GM12878 (cell line): ENCODE data around the gene TBC1D19. TPM values are rescaled to one million over a fixed set of nuclear protein-coding genes. Genes with fewer than 3 reads are reported as not detected.

Experiments
- ATAC-seq: fragments of 200-7000 bp; cut with Tn5 transposase; 3 replicates; pipeline ENCODE4 v1.9.1; 2020; ENCODE audit warnings: mild to moderate bottlenecking, moderate library complexity
- BruUV-seq: library from RNA; stranded (reverse); fragments of 400-500 nt; replicated peaks from 2 replicates; lab custom pipeline; 2021; lab: Mats Ljungman, UMichigan
- CTCF ChIA-PET: fragments of 300-600 bp; sonication (Branson Sonifier 250); formaldehyde crosslinking; extraction: SDS; loops from one replicate; lab custom pipeline; 2021; ENCODE audit warnings: inconsistent platforms; lab: Yijun Ruan, JAX
- POLR2A ChIA-PET: fragments of 350-600 bp; formaldehyde crosslinking; extraction: SDS; loops from one replicate; lab custom pipeline; 2021; ENCODE audit warnings: inconsistent platforms; lab: Charles Lee
- RAD21 ChIA-PET: fragments of 300-600 bp; sonication (Branson Sonifier 250); formaldehyde crosslinking; loops from one replicate; lab custom pipeline; 2023; ENCODE audit warnings: antibody characterized with exemption; ENCODE audit not compliant: unreplicated experiment; lab: Charles Lee
- SMC1A ChIA-PET: fragments of 300-600 bp; sonication (Branson Sonifier 250); formaldehyde crosslinking; loops from one replicate; lab custom pipeline; 2023; ENCODE audit not compliant: unreplicated experiment, uncharacterized antibody; lab: Charles Lee
- DNase-seq: peaks from one replicate; pipeline ENCODE4 v3.0.0-alpha.2; 2011; ENCODE audit warnings: low read depth, low spot score
- FAIRE-seq: peaks from 3 replicates; lab custom pipeline; 2011; peaks lifted over from hg19 to GRCh38; lab: Jason Lieb, UNC
- H2AFZ ChIP-seq: 2 replicates; pipeline ENCODE4 v1.6.0; 2011; ENCODE audit warnings: low read depth, low read length, control low read depth; ENCODE audit not compliant: control insufficient read depth
- H3K27ac ChIP-seq: 2 replicates; pipeline ENCODE4 v1.5.1; 2011; ENCODE audit warnings: control low read depth; ENCODE audit not compliant: control insufficient read depth, insufficient read depth
- H3K27me3 ChIP-seq, 2 experiments: replicated peaks in 1 of 2; 2 replicates each; pipeline versions ENCODE4 v1.6.0 to v1.6.1; 2011; ENCODE audit warnings: low read length in 1 of 2; ENCODE audit not compliant: control insufficient read depth in 2 of 2, insufficient read depth in 2 of 2
- H3K36me3 ChIP-seq, 2 experiments: 2 replicates each; pipeline ENCODE4 v1.5.1; 2011; ENCODE audit warnings: low read length in 1 of 2; ENCODE audit not compliant: control insufficient read depth in 2 of 2, insufficient read depth in 2 of 2
- H3K4me1 ChIP-seq: 2 replicates; pipeline ENCODE4 v1.6.1; 2011; ENCODE audit warnings: mild to moderate bottlenecking, low read length, moderate library complexity, mixed read lengths; ENCODE audit not compliant: control insufficient read depth, insufficient read depth
- H3K4me2 ChIP-seq: 2 replicates; pipeline ENCODE4 v1.6.0; 2011; ENCODE audit warnings: control low read depth; ENCODE audit not compliant: control insufficient read depth, insufficient read depth
- H3K4me3 ChIP-seq: fragments of 200-600 bp; sonication (generic); 2 replicates; pipeline ENCODE4 v1.5.1; 2016
- H3K79me2 ChIP-seq: 2 replicates; pipeline ENCODE4 v1.6.0; 2011; ENCODE audit warnings: low read length; ENCODE audit not compliant: control insufficient read depth, insufficient read depth
- H3K9ac ChIP-seq: 2 replicates; pipeline ENCODE4 v1.8.0; 2011; ENCODE audit warnings: low read length, control low read depth, mixed read lengths; ENCODE audit not compliant: control insufficient read depth, insufficient read depth
- H3K9me3 ChIP-seq: replicated peaks from 3 replicates; pipeline ENCODE4 v1.5.1; 2011; ENCODE audit warnings: mild to moderate bottlenecking, low read length; ENCODE audit not compliant: control insufficient read depth, insufficient read depth
- H4K20me1 ChIP-seq: 2 replicates; pipeline ENCODE4 v1.6.0; 2011; ENCODE audit not compliant: control insufficient read depth, insufficient read depth
- ATF3 ChIP-seq: IDR thresholded peaks from 2 replicates; pipeline ENCODE4 v1.6.1; 2011; ENCODE audit warnings: low read depth, mild to moderate bottlenecking, low read length, moderate library complexity, borderline replicate concordance; ENCODE audit errors: extremely low read depth
- ATF7 ChIP-seq: fragments of 450-650 bp; IDR thresholded peaks from 2 replicates; pipeline ENCODE4 v1.6.1; 2016; ENCODE audit warnings: low read depth, mild to moderate bottlenecking
- CHD1 ChIP-seq: IDR thresholded peaks from 2 replicates; pipeline ENCODE4 v1.6.1; 2012; ENCODE audit warnings: low read depth, low read length, improper control_type of control experiment
- CHD4 ChIP-seq: fragments of 200-600 bp; sonication (generic); IDR thresholded peaks from 2 replicates; pipeline ENCODE4 v1.6.1; 2016; ENCODE audit warnings: mild to moderate bottlenecking
- ELK1 ChIP-seq: IDR thresholded peaks from 2 replicates; pipeline ENCODE4 v1.6.1; 2012; ENCODE audit warnings: low read depth, low read length, improper control_type of control experiment
- FOS ChIP-seq: IDR thresholded peaks from 3 replicates; pipeline ENCODE4 v1.6.1; 2011; ENCODE audit warnings: borderline replicate concordance; ENCODE audit not compliant: insufficient read length; ENCODE audit errors: extremely low read depth
- HDAC2 ChIP-seq: fragments of 200-600 bp; sonication (generic); IDR thresholded peaks from 2 replicates; pipeline ENCODE4 v1.6.1; 2017
- JUNB ChIP-seq: IDR thresholded peaks from 2 replicates; pipeline ENCODE4 v1.6.1; 2016; ENCODE audit warnings: antibody characterized with exemption, mild to moderate bottlenecking
- NBN ChIP-seq: fragments of 450-650 bp; IDR thresholded peaks from 2 replicates; pipeline ENCODE4 v1.6.1; 2016
- NR2C2 ChIP-seq: IDR thresholded peaks from 2 replicates; pipeline ENCODE4 v1.6.1; 2011; ENCODE audit warnings: borderline replicate concordance, low read depth; ENCODE audit not compliant: control insufficient read depth, insufficient read length
- SMAD5 ChIP-seq: IDR thresholded peaks from 2 replicates; pipeline ENCODE4 v1.6.1; 2016; ENCODE audit warnings: antibody characterized with exemption, low read depth
- SMARCA5 ChIP-seq: fragments of 450-650 bp; IDR thresholded peaks from 2 replicates; pipeline ENCODE4 v1.6.1; 2017; ENCODE audit warnings: mild to moderate bottlenecking
- TAF1 ChIP-seq: IDR thresholded peaks from 2 replicates; pipeline ENCODE4 v1.6.1; 2011; ENCODE audit warnings: mild to moderate bottlenecking, low read depth, low read length, borderline replicate concordance
- TARDBP ChIP-seq: IDR thresholded peaks from 2 replicates; pipeline ENCODE4 v1.6.1; 2016; ENCODE audit warnings: borderline replicate concordance
- TBL1XR1 ChIP-seq: IDR thresholded peaks from 2 replicates; pipeline ENCODE4 v1.6.1; 2012; ENCODE audit warnings: low read depth, low read length, improper control_type of control experiment
- USF1 ChIP-seq: IDR thresholded peaks from 2 replicates; pipeline ENCODE4 v1.6.1; 2011; ENCODE audit warnings: borderline replicate concordance, low read depth, mild to moderate bottlenecking, moderate library complexity, mixed read lengths, low read length; ENCODE audit not compliant: insufficient read depth; ENCODE audit errors: extremely low read length
- ZNF384 ChIP-seq: IDR thresholded peaks from 2 replicates; pipeline ENCODE4 v1.6.1; 2012; ENCODE audit warnings: low read depth, mild to moderate bottlenecking, low read length, improper control_type of control experiment, borderline replicate concordance
- WGBS: methylation state at CpG from one replicate; pipeline ENCODE4 v1.1.6; 2016; ENCODE audit warnings: low lambda C conversion rate; ENCODE audit not compliant: insufficient replicate concordance, insufficient coverage; ENCODE audit errors: missing lambda C conversion rate; 5-methylcytosine and 5-hydroxymethylcytosine counted together
- in situ Hi-C: fragments of 300-500 bp; cut with MboI; formaldehyde crosslinking; loops from 9 replicates; pipeline ENCODE4 v1.14.3; 2018; ENCODE audit warnings: mixed read lengths
- intact Hi-C: fragments of 100-400 bp; cut with micrococcal nuclease; formaldehyde crosslinking; loops from one replicate; pipeline ENCODE4 v1.14.2; 2022; ENCODE audit not compliant: unreplicated experiment
- polyA plus RNA-seq, 11 experiments: library from polyadenylated mRNA; depleted of rRNA in 4 of 11; unstranded in 6 of 11; stranded (reverse) in 5 of 11; fragments of >200 nt; fragmentation: Nextera tagmentation in 4 of 11; fragmentation: Illumina TruSeq in 1 of 11; extraction: Ambion mirVana in 4 of 11; extraction: Trizol in 1 of 11; gene quantifications; 1 replicate in 1 of 11; 2 replicates in 10 of 11; pipeline versions ENCODE4 v1.2.1 to v1.2.3, GENCODE V29; 2011 to 2016; ENCODE audit warnings: inconsistent platforms in 2 of 11, missing spikeins in 2 of 11, low read depth in 1 of 11
- total RNA-seq, 4 experiments: library from RNA; depleted of rRNA in 3 of 4; stranded (reverse); fragments of >200 nt in 3 of 4; fragmentation: Illumina TruSeq in 1 of 4; extraction: Trizol in 1 of 4; gene quantifications; 2 replicates each; pipeline versions ENCODE4 v1.2.1 to v1.2.3, GENCODE V29; 2013 to 2021

TBC1D19 gene
- total and polyA plus RNA-seq, 10 of the 15 experiments (the other 5 are each of a cell fraction or from before 2014, with no cell fraction given), result 0.29 to 3.9 (median 2.1) TPM

- ChIA-PET RAD21 (no interaction called here), SMC1A (interaction anchor here (0.6 kb wide), 1 partner anchor 13 kb away, joined by 4 read pairs; no protein-coding TSS in a partner anchor), CTCF (interaction anchor here (0.7 kb wide), 1 partner anchor 222 kb away, joined by 3 read pairs; no protein-coding TSS in a partner anchor), POLR2A (no interaction called here)
- H3K36me3 ChIP-seq, result no peaks in the 10 kb centered on the region
- H3K27me3 ChIP-seq, result no peaks in the 10 kb centered on the region
- ATAC-seq, result no peak
- no peak overlapping the region for H3K4me2 ChIP-seq
- no peaks in the 10 kb centered on the region for H3K9me3 ChIP-seq
- H2AFZ ChIP-seq, result no peak overlapping the region
- H4K20me1 ChIP-seq, result no peaks in the 10 kb centered on the region
- no peak for DNase-seq
- no peak overlapping the region for H3K27ac ChIP-seq
- H3K4me3 ChIP-seq, result no peak overlapping the region
- H3K79me2 ChIP-seq, result no peaks in the 10 kb centered on the region
- no TSS peak for BruUV-seq
- no peak overlapping the region for H3K9ac ChIP-seq
- TF ChIP-seq JUNB (no peak), NR2C2 (no peak), FOS (no peak)
- WGBS, result 59% methylated on average over 3 of the region's 3 CpGs
- no peak for FAIRE-seq
- intact Hi-C loops (no loop called here), in situ Hi-C loops (no loop called here)
- no peaks in the 10 kb centered on the region for H3K4me1 ChIP-seq
Measured at GRCh38 chr4:26782168-26782829, 198.4 kb downstream of the TBC1D19 start.

- FAIRE-seq (no peak), ATAC-seq (no peak), DNase-seq (no peak)
- H3K27ac ChIP-seq, result no peak overlapping the region
- TF ChIP-seq HDAC2 (no peak), ZNF384 (no peak), NBN (no peak), ATF3 (no peak), SMAD5 (no peak), TARDBP (no peak), CHD4 (no peak), USF1 (no peak), CHD1 (no peak), ELK1 (no peak), TAF1 (no peak), SMARCA5 (no peak), ATF7 (no peak), TBL1XR1 (no peak)
- BruUV-seq, result no TSS peak
- in situ Hi-C loops (no loop called here), intact Hi-C loops (no loop called here)
- ChIA-PET RAD21 (no interaction called here), SMC1A (no interaction called here), CTCF (interaction anchor here (0.7 kb wide), 1 partner anchor 222 kb away, joined by 3 read pairs; no protein-coding TSS in a partner anchor), POLR2A (no interaction called here)
- no peaks in the 10 kb centered on the region for H3K36me3 ChIP-seq
- no peaks in the 10 kb centered on the region for H4K20me1 ChIP-seq
- no peak overlapping the region for H3K4me2 ChIP-seq
- 70% methylated on average over 5 of the region's 5 CpGs for WGBS
- no peak overlapping the region for H2AFZ ChIP-seq
- H3K27me3 ChIP-seq, result no peaks in the 10 kb centered on the region
- H3K4me1 ChIP-seq, result peaks cover 3% of the 10 kb centered on the region
- no peak overlapping the region for H3K9ac ChIP-seq
- H3K79me2 ChIP-seq, result no peaks in the 10 kb centered on the region
- H3K9me3 ChIP-seq, result no peaks in the 10 kb centered on the region
- no peak overlapping the region for H3K4me3 ChIP-seq
Measured at GRCh38 chr4:26782830-26783202, 198.9 kb downstream of the TBC1D19 start.
